CD8-positive, alpha-beta memory T cell (primary cell): ENCODE data around the gene WNK4. TPM values are rescaled to one million over a fixed set of nuclear protein-coding genes. Genes with fewer than 3 reads are reported as not detected.
A peak's percentile ranks its signal among the peaks of the same experiment; 100 is the strongest.
"Not testable (repeated sequence)": the region's sequence is repeated elsewhere in the genome, so short reads cannot be mapped to it uniquely, and the experiment has no call there.

Experiments
- CTCF ChIA-PET: fragments of 350-600 bp; sonication (Branson Sonifier 250); formaldehyde crosslinking; loops from one replicate; lab custom pipeline; 2021; ENCODE audit warnings: antibody characterized with exemption; lab: Charles Lee
- POLR2A ChIA-PET: fragments of 350-600 bp; sonication (Branson Sonifier 250); formaldehyde crosslinking; loops from one replicate; lab custom pipeline; 2021; ENCODE audit warnings: antibody characterized with exemption; lab: Charles Lee
- DNase-seq, 5 donors: peaks; one replicate each; pipeline versions ENCODE4 v3.0.0 to v3.0.0-alpha.2; 2020 to 2022; ENCODE audit warnings: mixed read lengths in 1 of 5
- H3K27ac ChIP-seq: one replicate; pipeline ENCODE4 v1.7.0; 2013; ENCODE audit warnings: low read depth, mild to moderate bottlenecking, low read length, moderate library complexity
- H3K27me3 ChIP-seq: 2 replicates; pipeline ENCODE4 v1.7.0; 2013; ENCODE audit warnings: low read length, mild to moderate bottlenecking; ENCODE audit not compliant: insufficient read depth, poor library complexity, severe bottlenecking
- H3K36me3 ChIP-seq: 2 replicates; pipeline ENCODE4 v1.7.0; 2013; ENCODE audit warnings: mild to moderate bottlenecking, low read length, moderate library complexity; ENCODE audit not compliant: insufficient read depth
- H3K4me1 ChIP-seq: 2 replicates; pipeline ENCODE4 v1.7.0; 2013; ENCODE audit warnings: mild to moderate bottlenecking, low read length, moderate library complexity; ENCODE audit not compliant: insufficient read depth
- H3K4me3 ChIP-seq: 2 replicates; pipeline ENCODE4 v1.7.0; 2013; ENCODE audit warnings: mild to moderate bottlenecking, low read length
- H3K9me3 ChIP-seq: 2 replicates; pipeline ENCODE4 v1.7.0; 2013; ENCODE audit warnings: mild to moderate bottlenecking, low read length
- H3K27ac Mint-ChIP-seq, 8 donors: one replicate each; pipeline ENCODE4 v1.8.0; 2020 to 2021; ENCODE audit warnings: mixed read lengths in 8 of 8, mild to moderate bottlenecking in 6 of 8, inconsistent platforms in 3 of 8, moderate library complexity in 3 of 8
- H3K27me3 Mint-ChIP-seq, 2 donors: one replicate each; pipeline ENCODE4 v1.8.0; 2020 to 2021; ENCODE audit warnings: mixed read lengths in 2 of 2, mild to moderate bottlenecking in 1 of 2, moderate library complexity in 1 of 2
- H3K36me3 Mint-ChIP-seq, 3 donors: one replicate each; pipeline ENCODE4 v1.8.0; 2020 to 2021; ENCODE audit warnings: mixed read lengths in 3 of 3, inconsistent platforms in 1 of 3, mild to moderate bottlenecking in 1 of 3
- H3K4me1 Mint-ChIP-seq, 3 donors: one replicate each; pipeline ENCODE4 v1.8.0; 2020 to 2021; ENCODE audit warnings: mixed read lengths in 3 of 3, inconsistent platforms in 1 of 3, mild to moderate bottlenecking in 1 of 3
- H3K4me3 Mint-ChIP-seq, 7 donors: one replicate each; pipeline ENCODE4 v1.8.0; 2020 to 2021; ENCODE audit warnings: mixed read lengths in 7 of 7, mild to moderate bottlenecking in 6 of 7, moderate library complexity in 4 of 7, inconsistent platforms in 2 of 7
- H3K9me3 Mint-ChIP-seq, 5 donors: one replicate each; pipeline ENCODE4 v1.8.0; 2020 to 2022; ENCODE audit warnings: mixed read lengths in 5 of 5, mild to moderate bottlenecking in 3 of 5, moderate library complexity in 2 of 5, inconsistent platforms in 1 of 5
- polyA plus RNA-seq: library from polyadenylated mRNA; unstranded; fragments of 300-500 nt; fragmentation: Illumina TruSeq; gene quantifications from one replicate; pipeline ENCODE4 v1.2.3, GENCODE V29; 2021
- total RNA-seq, 2 experiments: library from RNA; stranded (reverse); gene quantifications; one replicate each; pipeline ENCODE4 v1.2.3, GENCODE V29; 2021

WNK4 gene
- total RNA-seq (under 1 TPM; 0.18 to 0.55 TPM), polyA plus RNA-seq (not detected)

GRCh38 chr17:42779936-42780850 is at the start of gene WNK4:
WNK4 (plus strand) TSS chr17:42780610; CDS start chr17:42780699, 89 bp downstream.
- Histone ChIP-seq H3K4me1 (peaks cover 13% of the 10 kb centered on the region), H3K27me3 (peaks cover 34% of the 10 kb centered on the region), H3K27ac (peak within 1 kb of the TSS; percentile 65), H3K4me3 (peak within 1 kb of the TSS; percentile 22), H3K36me3 (peaks cover 26% of the 10 kb centered on the region), H3K9me3 (no peaks in the 10 kb centered on the region)
- peaks cover 0 to 4% (median 0%) of the 10 kb centered on the region in 5 donors for H3K9me3 Mint-ChIP-seq
- peak within 1 kb of the TSS in 3 of 7 donors; percentile 15 to 74 (median 58) for H3K4me3 Mint-ChIP-seq
- peaks cover 18 to 43% (median 19%) of the 10 kb centered on the region in 3 donors for H3K36me3 Mint-ChIP-seq
- H3K27ac Mint-ChIP-seq = peak within 1 kb of the TSS in 2 of 8 donors; percentile 55 to 60
- ChIA-PET POLR2A (no interaction called here), CTCF (interaction anchor here (0.6 to 1.3 kb wide), 3 partner anchors 14 to 41 kb away, joined by 3 to 4 read pairs (median 3); no protein-coding TSS in a partner anchor)
- peaks cover 26 to 47% of the 10 kb centered on the region in 2 donors for H3K27me3 Mint-ChIP-seq
- peaks cover 13 to 42% (median 18%) of the 10 kb centered on the region in 3 donors for H3K4me1 Mint-ChIP-seq
- no peak for DNase-seq

- Mint-ChIP-seq H3K36me3 (peaks cover 0 to 19% (median 3%) of the 10 kb centered on the region in 3 donors), H3K27ac (no peak overlapping the region), H3K9me3 (no peaks in the 10 kb centered on the region), H3K4me3 (no peak overlapping the region), H3K4me1 (peaks cover 16 to 47% (median 30%) of the 10 kb centered on the region in 3 donors), H3K27me3 (no peaks in the 10 kb centered on the region)
- no peaks in the 10 kb centered on the region for H3K9me3 ChIP-seq
- H3K27me3 ChIP-seq = no peaks in the 10 kb centered on the region
- ChIA-PET CTCF (no interaction called here), POLR2A (no interaction called here)
- no peak overlapping the region for H3K4me3 ChIP-seq
- DNase-seq = no peak
- H3K27ac ChIP-seq = no peak overlapping the region
- no peaks in the 10 kb centered on the region for H3K36me3 ChIP-seq
- peaks cover 18% of the 10 kb centered on the region for H3K4me1 ChIP-seq
These were observed 39.7 kb upstream of the WNK4 start for GRCh38 chr17:42740699-42741098.

DNA sequence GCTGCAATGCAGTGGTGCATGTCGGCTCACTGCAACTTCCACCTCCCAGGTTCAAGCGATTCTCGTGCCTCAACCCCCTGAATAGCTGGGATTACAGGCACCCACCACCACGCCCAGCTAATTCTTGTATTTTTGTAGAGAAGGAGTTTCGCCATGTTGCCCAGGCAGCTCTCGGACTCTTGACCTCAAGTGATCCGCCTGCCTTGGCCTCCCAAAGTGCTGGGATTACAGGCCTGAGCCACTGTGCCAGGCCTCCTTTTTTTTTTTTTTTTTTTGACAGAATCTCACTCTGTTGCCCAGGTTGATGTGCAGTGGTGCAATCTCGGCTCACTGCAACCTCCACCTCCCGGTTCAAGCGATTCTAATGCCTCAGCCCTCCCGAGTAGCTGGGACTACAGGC is 37.5 kb upstream of the WNK4 start:
- H3K36me3 ChIP-seq, H3K9me3 ChIP-seq, H3K4me3 ChIP-seq, H3K27me3 ChIP-seq, DNase-seq, H3K27ac ChIP-seq, H3K9me3 Mint-ChIP-seq, POLR2A ChIA-PET: not testable (repeated sequence)
- H3K4me1 Mint-ChIP-seq = peaks cover 16 to 37% (median 25%) of the 10 kb centered on the region in 3 donors
- peaks cover 18% of the 10 kb centered on the region for H3K4me1 ChIP-seq
- peak overlapping the region in 1 of 8 donors; percentile 64 for H3K27ac Mint-ChIP-seq
- H3K27me3 Mint-ChIP-seq = peaks cover 0 to 11% of the 10 kb centered on the region in 2 donors
- H3K4me3 Mint-ChIP-seq = peak overlapping the region in 6 of 7 donors; percentile 9 to 56 (median 48)
- CTCF ChIA-PET = interaction anchor here (1.2 kb wide), 1 partner anchor 18 kb away, joined by 4 read pairs; the partner anchor contains the start of gene RAMP2
- peaks cover 0 to 13% (median 2%) of the 10 kb centered on the region in 3 donors for H3K36me3 Mint-ChIP-seq

GRCh38 chr17:42743595-42744282 is 36.7 kb upstream of the WNK4 start:
- Histone ChIP-seq H3K27ac (peak overlapping the region; percentile 60), H3K36me3 (no peaks in the 10 kb centered on the region), H3K27me3 (no peaks in the 10 kb centered on the region), H3K4me3 (peak overlapping the region; percentile 70), H3K9me3 (no peaks in the 10 kb centered on the region), H3K4me1 (peaks cover 18% of the 10 kb centered on the region)
- Mint-ChIP-seq H3K27me3 (peaks cover 3 to 15% of the 10 kb centered on the region in 2 donors), H3K36me3 (peaks cover 0 to 13% (median 2%) of the 10 kb centered on the region in 3 donors), H3K27ac (peak overlapping the region; percentile 82 to 97 (median 92)), H3K4me1 (peaks cover 16 to 37% (median 25%) of the 10 kb centered on the region in 3 donors), H3K4me3 (peak overlapping the region; percentile 87 to 98 (median 96)), H3K9me3 (no peaks in the 10 kb centered on the region)
- DNase-seq = no peak
- ChIA-PET CTCF (interaction anchor here (1.2 kb wide), 1 partner anchor 18 kb away, joined by 4 read pairs; the partner anchor contains the start of gene RAMP2), POLR2A (no interaction called here)

GRCh38 chr17:42744283-42744805 is 36.1 kb upstream of the WNK4 start:
- no peaks in the 10 kb centered on the region for H3K36me3 ChIP-seq
- no peaks in the 10 kb centered on the region for H3K9me3 ChIP-seq
- H3K4me3 ChIP-seq = peak overlapping the region; percentile 70
- peaks cover 16 to 37% (median 25%) of the 10 kb centered on the region in 3 donors for H3K4me1 Mint-ChIP-seq
- H3K4me3 Mint-ChIP-seq = peak overlapping the region; percentile 87 to 98 (median 96)
- peaks cover 0 to 13% (median 2%) of the 10 kb centered on the region in 3 donors for H3K36me3 Mint-ChIP-seq
- no peaks in the 10 kb centered on the region for H3K9me3 Mint-ChIP-seq
- peaks cover 3 to 21% of the 10 kb centered on the region in 2 donors for H3K27me3 Mint-ChIP-seq
- peaks cover 18% of the 10 kb centered on the region for H3K4me1 ChIP-seq
- peak overlapping the region; percentile 60 for H3K27ac ChIP-seq
- H3K27me3 ChIP-seq = no peaks in the 10 kb centered on the region
- DNase-seq = peak in 2 of 5 donors; percentile 59 to 66
- POLR2A ChIA-PET = no interaction called here
- CTCF ChIA-PET = interaction anchor here (1.2 kb wide), 1 partner anchor 17 kb away, joined by 4 read pairs; the partner anchor contains the start of gene RAMP2
- peak overlapping the region; percentile 82 to 97 (median 92) for H3K27ac Mint-ChIP-seq

DNA sequence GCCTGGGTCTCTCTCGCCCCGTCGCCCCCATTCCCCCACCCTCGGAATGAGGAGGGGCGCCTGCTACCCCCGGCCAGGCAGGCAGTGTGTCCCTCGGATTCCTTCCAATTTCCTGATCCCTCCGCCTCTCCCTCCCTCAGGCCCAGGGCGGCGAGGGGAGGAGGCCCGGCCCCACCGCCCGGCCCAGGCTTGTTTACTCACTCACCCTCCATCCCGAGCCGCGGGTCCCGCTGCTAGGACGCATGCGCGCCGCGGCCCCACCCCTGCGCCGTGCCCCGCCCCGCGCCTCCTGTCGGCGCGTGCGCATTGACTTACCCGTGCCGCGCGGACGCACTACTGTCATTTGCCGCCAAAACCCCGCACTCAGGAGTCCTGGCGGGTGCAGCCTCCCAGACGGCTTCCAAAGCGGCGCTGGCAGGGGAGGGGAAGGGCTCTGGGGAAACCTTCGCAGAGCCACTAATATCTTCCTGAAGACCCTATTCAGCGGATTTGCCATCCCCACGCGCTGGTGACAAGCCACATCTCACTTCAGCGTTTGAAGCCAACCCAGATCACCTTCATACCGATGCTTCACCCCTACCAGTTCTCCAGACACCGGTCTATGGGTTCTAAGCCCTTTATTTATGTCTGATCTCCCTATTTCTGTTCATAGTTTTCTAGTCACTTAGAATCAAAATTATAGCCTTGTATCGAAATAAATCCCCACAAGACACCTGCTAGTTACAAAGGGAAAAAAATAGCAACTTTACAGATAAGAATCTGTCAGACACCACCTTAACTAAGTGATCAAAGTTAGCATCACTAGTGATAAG is 35.4 kb upstream of the WNK4 start, which contains the start of gene EZH1:
EZH1 (minus strand) TSS at position 235 of the 812 bp plus-strand sequence. CDS start 16,099 bp downstream, outside the sequence.
- no peaks in the 10 kb centered on the region for H3K9me3 Mint-ChIP-seq
- CTCF ChIA-PET = no interaction called here
- peaks cover 18% of the 10 kb centered on the region for H3K4me1 ChIP-seq
- peaks cover 0 to 13% (median 2%) of the 10 kb centered on the region in 3 donors for H3K36me3 Mint-ChIP-seq
- peaks cover 3 to 25% of the 10 kb centered on the region in 2 donors for H3K27me3 Mint-ChIP-seq
- peaks cover 16 to 37% (median 25%) of the 10 kb centered on the region in 3 donors for H3K4me1 Mint-ChIP-seq
- POLR2A ChIA-PET = no interaction called here
- DNase-seq = peak; percentile 86 to 95 (median 93)
- no peaks in the 10 kb centered on the region for H3K9me3 ChIP-seq
- H3K4me3 ChIP-seq = peak within 1 kb of the TSS; percentile 70
- H3K36me3 ChIP-seq = no peaks in the 10 kb centered on the region
- H3K27ac Mint-ChIP-seq = peak within 1 kb of the TSS; percentile 82 to 97 (median 92)
- peak within 1 kb of the TSS; percentile 87 to 98 (median 96) for H3K4me3 Mint-ChIP-seq
- H3K27me3 ChIP-seq = no peaks in the 10 kb centered on the region
- H3K27ac ChIP-seq = peak within 1 kb of the TSS; percentile 60
